ENCODE results near the gene PRKN. TPM values are rescaled to one million over a fixed set of nuclear protein-coding genes. Genes with fewer than 3 reads are reported as not detected.

PRKN gene
- polyA plus RNA-seq, 1 donor from 2014 or later: 1.2 TPM

DNA sequence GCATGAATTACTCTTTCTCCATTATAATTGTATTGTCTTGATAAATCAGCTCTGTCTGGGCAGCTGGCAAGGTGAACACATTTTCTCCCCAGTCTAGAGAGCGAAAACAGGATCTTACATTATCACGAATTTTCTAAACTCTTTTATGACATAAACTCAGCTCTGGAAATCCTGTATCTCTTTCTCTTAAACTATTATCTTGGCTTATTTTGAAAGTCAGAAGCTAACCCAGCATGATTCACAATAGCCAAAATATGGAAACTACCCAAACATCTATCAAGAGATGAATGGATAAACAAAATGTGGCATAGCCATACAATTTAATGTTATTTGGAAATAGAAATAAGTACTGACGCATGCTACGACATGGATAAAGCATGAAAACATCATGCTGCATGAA lies 1427.8 kb downstream of the PRKN start:
- Histone ChIP-seq H3K9me2 (ENCODE audit: insufficient read depth, low read length) (no peaks in the 10 kb centered on the region), H3F3A (ENCODE audit: insufficient read depth, low read length, poor library complexity, severe bottlenecking) (no peaks in the 10 kb centered on the region), H3K79me2 (replicated peaks; ENCODE audit: insufficient read depth, low read length) (no peaks in the 10 kb centered on the region), H4K20me1 (ENCODE audit: insufficient read depth) (no peaks in the 10 kb centered on the region), H3K9ac (ENCODE audit: low read length) (no peak overlapping the region), H3K36me3 (ENCODE audit: insufficient read depth, low read length) (no peaks in the 10 kb centered on the region), H3K27me3 (ENCODE audit: insufficient read depth, low read depth, low read length) (no peaks in the 10 kb centered on the region), H3K4me2 (ENCODE audit: low read length) (no peak overlapping the region), H2AFZ (ENCODE audit: low read depth, low read length) (no peak overlapping the region), H3K9me3 (ENCODE audit: low read length) (no peaks in the 10 kb centered on the region), H3K27ac (ENCODE audit: low read length) (no peak overlapping the region), H3K4me3 (ENCODE audit: low read length) (no peak overlapping the region)
- TF ChIP-seq, protein P1, sequence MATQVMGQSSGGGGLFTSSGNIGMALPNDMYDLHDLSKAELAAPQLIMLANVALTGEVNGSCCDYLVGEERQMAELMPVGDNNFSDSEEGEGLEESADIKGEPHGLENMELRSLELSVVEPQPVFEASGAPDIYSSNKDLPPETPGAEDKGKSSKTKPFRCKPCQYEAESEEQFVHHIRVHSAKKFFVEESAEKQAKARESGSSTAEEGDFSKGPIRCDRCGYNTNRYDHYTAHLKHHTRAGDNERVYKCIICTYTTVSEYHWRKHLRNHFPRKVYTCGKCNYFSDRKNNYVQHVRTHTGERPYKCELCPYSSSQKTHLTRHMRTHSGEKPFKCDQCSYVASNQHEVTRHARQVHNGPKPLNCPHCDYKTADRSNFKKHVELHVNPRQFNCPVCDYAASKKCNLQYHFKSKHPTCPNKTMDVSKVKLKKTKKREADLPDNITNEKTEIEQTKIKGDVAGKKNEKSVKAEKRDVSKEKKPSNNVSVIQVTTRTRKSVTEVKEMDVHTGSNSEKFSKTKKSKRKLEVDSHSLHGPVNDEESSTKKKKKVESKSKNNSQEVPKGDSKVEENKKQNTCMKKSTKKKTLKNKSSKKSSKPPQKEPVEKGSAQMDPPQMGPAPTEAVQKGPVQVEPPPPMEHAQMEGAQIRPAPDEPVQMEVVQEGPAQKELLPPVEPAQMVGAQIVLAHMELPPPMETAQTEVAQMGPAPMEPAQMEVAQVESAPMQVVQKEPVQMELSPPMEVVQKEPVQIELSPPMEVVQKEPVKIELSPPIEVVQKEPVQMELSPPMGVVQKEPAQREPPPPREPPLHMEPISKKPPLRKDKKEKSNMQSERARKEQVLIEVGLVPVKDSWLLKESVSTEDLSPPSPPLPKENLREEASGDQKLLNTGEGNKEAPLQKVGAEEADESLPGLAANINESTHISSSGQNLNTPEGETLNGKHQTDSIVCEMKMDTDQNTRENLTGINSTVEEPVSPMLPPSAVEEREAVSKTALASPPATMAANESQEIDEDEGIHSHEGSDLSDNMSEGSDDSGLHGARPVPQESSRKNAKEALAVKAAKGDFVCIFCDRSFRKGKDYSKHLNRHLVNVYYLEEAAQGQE (IDR thresholded peaks at IDR 0.05; ENCODE audit: borderline replicate concordance): no peak
- TF ChIP-seq MXI1 (conservative IDR thresholded peaks at IDR 0.05; ENCODE audit: poor library complexity, severe bottlenecking) (no peak), TAF1 (IDR thresholded peaks at IDR 0.05; ENCODE audit: low read depth) (no peak), SMC3 (conservative IDR thresholded peaks at IDR 0.05; ENCODE audit: poor library complexity) (no peak), RAD21 (conservative IDR thresholded peaks at IDR 0.05) (no peak), EZH2 (IDR thresholded peaks at IDR 0.05; ENCODE audit: borderline replicate concordance, insufficient read depth, low read length, poor library complexity, severe bottlenecking) (no peak), CTCF (IDR thresholded peaks at IDR 0.05; ENCODE audit: poor library complexity, severe bottlenecking) (no peak), POLR2AphosphoS5 (IDR thresholded peaks at IDR 0.05) (no peak), EP300 (conservative IDR thresholded peaks at IDR 0.05; ENCODE audit: poor library complexity, severe bottlenecking) (no peak)

Other genes starting within 250 kb of the PRKN start
- 6.9 and 16.6 TPM in 2 replicates for gene PACRG, start 208 bp upstream of the PRKN start, polyA plus RNA-seq

Measured in neural cell (in vitro differentiated cells).